Brain microvascular endothelial cell (primary cell): ENCODE measurements around the gene OSTC.

ENCODE experiments used
- DNase-seq: peaks from one replicate; pipeline ENCODE4 v3.0.0-alpha.2; 2020
- H3K27ac ChIP-seq: fragments of 250-450 bp; sonication (Bioruptor Pico); 2 replicates; pipeline ENCODE4 v1.5.1; 2020; ENCODE audit warnings: mild to moderate bottlenecking, moderate library complexity
- H3K27me3 ChIP-seq: fragments of 250-450 bp; sonication (Bioruptor Pico); replicated peaks from 2 replicates; pipeline ENCODE4 v1.5.1; 2020; ENCODE audit warnings: mild to moderate bottlenecking
- H3K36me3 ChIP-seq: fragments of 250-450 bp; sonication (Bioruptor Pico); replicated peaks from 2 replicates; pipeline ENCODE4 v1.5.1; 2020; ENCODE audit warnings: mild to moderate bottlenecking
- H3K4me3 ChIP-seq: 2 replicates; pipeline ENCODE4 v1.5.1; 2011; ENCODE audit warnings: low read depth, mild to moderate bottlenecking, control low read depth, low read length, moderate library complexity
- in situ Hi-C: cut with HindIII; loops from 2 replicates; pipeline ENCODE4 v1.10.0; 2017; ENCODE audit warnings: low sequenced_read_pairs, low pct_ligation_motif_present
- TF ChIP-seq, protein P1 (sequence below): IDR thresholded peaks from 2 replicates; pipeline ENCODE4 v1.5.1; 2011; ENCODE audit warnings: low read depth, mild to moderate bottlenecking, moderate library complexity, low read length, control low read depth, inconsistent platforms; ENCODE audit errors: missing control alignments

The OSTC gene

DNA sequence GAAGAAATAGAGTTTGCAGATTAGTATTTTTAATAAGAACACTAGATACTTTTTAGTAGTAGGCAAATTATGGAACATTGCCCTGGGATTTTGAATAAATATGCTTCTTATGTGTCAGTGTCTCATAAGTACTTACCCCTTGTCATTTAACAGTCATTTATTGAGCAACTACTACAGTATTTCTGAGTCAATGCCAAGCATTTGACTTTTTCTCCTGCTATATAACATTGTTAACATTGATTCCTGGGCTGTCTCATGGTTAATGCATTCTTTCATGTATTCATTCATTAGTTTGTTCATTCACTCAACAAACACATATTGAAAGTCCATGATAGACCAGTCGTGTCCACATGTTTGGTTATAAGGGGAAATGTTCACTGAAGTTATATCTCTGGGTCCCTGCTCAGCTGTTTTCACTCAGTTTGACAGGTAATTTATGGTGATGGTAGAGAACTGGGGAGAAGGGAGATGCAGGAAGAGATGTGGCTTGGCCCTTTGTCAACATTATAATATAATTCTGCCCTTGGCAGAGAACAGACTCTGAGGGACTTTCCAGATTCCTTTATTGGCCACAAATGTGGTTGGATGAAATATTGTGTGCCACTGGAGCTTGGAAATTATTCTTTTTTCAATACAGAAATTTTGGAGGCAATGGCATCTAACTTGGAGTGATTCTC is 49.8 kb downstream of the OSTC start:
- Histone ChIP-seq H3K27ac (no peak overlapping the region), H3K4me3 (no peak overlapping the region), H3K27me3 (no peaks in the 10 kb centered on the region), H3K36me3 (no peaks in the 10 kb centered on the region)
- DNase-seq: no peak
- in situ Hi-C loops: no loop called here
- TF ChIP-seq, protein P1, sequence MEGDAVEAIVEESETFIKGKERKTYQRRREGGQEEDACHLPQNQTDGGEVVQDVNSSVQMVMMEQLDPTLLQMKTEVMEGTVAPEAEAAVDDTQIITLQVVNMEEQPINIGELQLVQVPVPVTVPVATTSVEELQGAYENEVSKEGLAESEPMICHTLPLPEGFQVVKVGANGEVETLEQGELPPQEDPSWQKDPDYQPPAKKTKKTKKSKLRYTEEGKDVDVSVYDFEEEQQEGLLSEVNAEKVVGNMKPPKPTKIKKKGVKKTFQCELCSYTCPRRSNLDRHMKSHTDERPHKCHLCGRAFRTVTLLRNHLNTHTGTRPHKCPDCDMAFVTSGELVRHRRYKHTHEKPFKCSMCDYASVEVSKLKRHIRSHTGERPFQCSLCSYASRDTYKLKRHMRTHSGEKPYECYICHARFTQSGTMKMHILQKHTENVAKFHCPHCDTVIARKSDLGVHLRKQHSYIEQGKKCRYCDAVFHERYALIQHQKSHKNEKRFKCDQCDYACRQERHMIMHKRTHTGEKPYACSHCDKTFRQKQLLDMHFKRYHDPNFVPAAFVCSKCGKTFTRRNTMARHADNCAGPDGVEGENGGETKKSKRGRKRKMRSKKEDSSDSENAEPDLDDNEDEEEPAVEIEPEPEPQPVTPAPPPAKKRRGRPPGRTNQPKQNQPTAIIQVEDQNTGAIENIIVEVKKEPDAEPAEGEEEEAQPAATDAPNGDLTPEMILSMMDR: no peak

DNA sequence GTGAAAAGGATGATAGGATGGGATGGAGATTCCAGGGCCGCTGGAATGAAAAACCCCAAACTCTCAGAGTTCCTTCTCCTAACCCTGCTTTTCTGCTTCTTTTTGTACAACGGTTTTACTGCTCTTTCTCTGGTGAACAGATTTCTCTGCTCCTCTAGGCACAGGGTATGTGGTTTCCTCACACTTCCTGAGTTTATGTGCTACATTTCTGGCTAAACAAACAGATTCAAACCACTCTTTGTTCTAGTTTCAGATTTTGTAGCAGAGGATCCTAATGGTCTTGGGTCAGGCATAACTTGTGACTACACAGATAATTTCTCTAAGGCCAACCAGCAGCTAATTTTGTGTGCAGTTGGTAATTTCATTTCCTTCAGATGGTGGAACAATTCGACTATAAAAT is 52.6 kb downstream of the OSTC start:
- in situ Hi-C loops: no loop called here
- no peak overlapping the region for H3K4me3 ChIP-seq
- TF ChIP-seq, protein P1: no peak
- no peaks in the 10 kb centered on the region for H3K36me3 ChIP-seq
- H3K27ac ChIP-seq: no peak overlapping the region
- DNase-seq: no peak
- no peaks in the 10 kb centered on the region for H3K27me3 ChIP-seq

DNA sequence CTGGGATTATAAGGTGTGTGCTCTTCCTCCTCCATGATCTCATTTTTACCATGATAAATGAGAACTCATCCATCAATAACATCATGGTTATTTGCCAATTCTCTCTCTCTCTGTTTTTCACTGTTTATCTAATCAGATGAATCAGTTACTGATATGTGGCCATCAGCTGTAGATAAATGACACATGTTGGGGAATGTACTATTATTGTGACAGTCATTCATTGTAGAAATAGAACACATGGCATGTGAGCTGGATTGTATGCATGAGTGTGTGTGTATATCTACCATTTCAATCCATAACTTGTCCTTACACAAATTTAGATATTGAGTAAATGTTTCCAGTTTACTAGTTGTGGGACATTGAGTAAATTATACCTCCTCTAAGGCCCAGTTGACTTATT is 53.0 kb downstream of the OSTC start:
- in situ Hi-C loops: no loop called here
- H3K27ac ChIP-seq: no peak overlapping the region
- no peaks in the 10 kb centered on the region for H3K36me3 ChIP-seq
- TF ChIP-seq, protein P1: no peak
- no peak overlapping the region for H3K4me3 ChIP-seq
- DNase-seq: no peak
- H3K27me3 ChIP-seq: no peaks in the 10 kb centered on the region

DNA sequence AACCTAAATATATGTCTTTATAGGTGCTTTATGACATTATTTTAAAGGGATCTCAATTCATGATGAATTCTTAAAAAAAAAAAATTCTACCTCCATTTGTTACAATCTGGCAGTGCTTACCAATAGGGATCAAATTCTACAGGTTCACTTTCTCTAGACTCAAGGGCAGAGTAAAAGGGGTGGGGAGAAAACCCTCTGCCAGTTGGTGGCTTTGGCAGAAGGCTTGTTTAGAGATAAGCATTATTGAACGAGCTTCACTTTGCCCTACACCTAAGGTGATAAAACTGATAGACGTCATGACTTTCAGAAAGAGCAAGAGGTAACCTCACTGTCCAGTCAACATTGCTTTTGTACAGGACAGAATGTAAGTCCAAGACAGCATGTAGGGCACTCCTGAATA is 53.6 kb downstream of the OSTC start:
- Histone ChIP-seq H3K36me3 (no peaks in the 10 kb centered on the region), H3K27me3 (no peaks in the 10 kb centered on the region), H3K4me3 (no peak overlapping the region), H3K27ac (no peak overlapping the region)
- TF ChIP-seq, protein P1: no peak
- in situ Hi-C loops: no loop called here
- no peak for DNase-seq

DNA sequence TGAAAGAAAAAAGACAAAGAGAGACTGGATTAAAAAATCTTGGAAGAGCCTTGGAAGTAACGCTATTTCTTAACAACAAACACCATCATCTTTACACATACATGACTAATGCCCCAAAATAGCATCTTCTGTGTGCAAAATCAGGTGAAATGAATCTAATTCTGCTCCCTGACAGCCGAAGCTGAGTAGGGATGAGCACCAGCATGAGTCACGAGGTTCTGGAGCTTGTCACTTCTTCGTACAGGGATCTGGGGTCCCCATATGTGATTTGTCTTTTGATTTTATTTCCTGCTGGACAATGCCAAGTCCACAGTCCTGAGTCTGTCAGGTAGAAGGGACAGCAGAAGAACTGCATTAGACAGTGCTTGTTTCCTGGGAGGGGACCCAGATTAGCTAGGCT is 55.9 kb downstream of the OSTC start:
- in situ Hi-C loops: no loop called here
- no peak overlapping the region for H3K4me3 ChIP-seq
- DNase-seq: no peak

More for the DNA sequence above, 55.9 kb downstream of the OSTC start:
- Histone ChIP-seq H3K27ac (no peak overlapping the region), H3K36me3 (no peaks in the 10 kb centered on the region), H3K27me3 (no peaks in the 10 kb centered on the region)
- TF ChIP-seq, protein P1: no peak
